ENCODE results near the gene CLEC5A.

GRCh38 chr7:141911391-141911790, 35.4 kb downstream of the CLEC5A start:
- no peak for TF ChIP-seq TCF7L2 (IDR thresholded peaks at IDR 0.05; ENCODE audit: low read depth, low read length)
- no peak for TF ChIP-seq CTCF (IDR thresholded peaks at IDR 0.05)
- TF ChIP-seq POLR2AphosphoS5 (IDR thresholded peaks at IDR 0.05; ENCODE audit: low read depth, low read length), result no peak
